ENCODE measurements around the gene INSC. TPM values are rescaled to one million over a fixed set of nuclear protein-coding genes. Genes with fewer than 3 reads are reported as not detected.

Gene INSC
- total and polyA plus RNA-seq, 2 of the 4 experiments (the other 2 are of a cell fraction), result 0.53 to 1.4 TPM

GRCh38 chr11:15217416-15217815, 102.7 kb downstream of the INSC start:
- in situ Hi-C loops (cut with MboI; ENCODE audit: low sequenced_read_pairs), result no loop called here
- Histone ChIP-seq H4K20me1 (ENCODE audit: insufficient read depth, low read length) (no peaks in the 10 kb centered on the region), H3K18ac (ENCODE audit: low read depth, low read length) (no peak overlapping the region), H2AK5ac (ENCODE audit: low read depth, low read length) (no peak overlapping the region), H2AFZ (replicated peaks; ENCODE audit: low read length, poor library complexity) (no peak overlapping the region), H2BK20ac (ENCODE audit: low read depth, low read length) (no peak overlapping the region), H2BK120ac (ENCODE audit: low read depth, low read length) (no peak overlapping the region), H3K79me1 (ENCODE audit: low read depth in 1 of 2, low read length in 2 of 2) (no peaks in the 10 kb centered on the region), H2BK15ac (ENCODE audit: low read depth, low read length) (no peak overlapping the region), H3K9ac (ENCODE audit: low read depth, low read length) (no peak overlapping the region), H3K14ac (replicated peaks; ENCODE audit: low read depth, low read length) (no peak overlapping the region), H3K27me3 (ENCODE audit: control insufficient read depth, insufficient read depth, low read length) (peaks cover 2% of the 10 kb centered on the region), H3K4me1 (ENCODE audit: control insufficient read depth, insufficient read depth, low read length) (no peaks in the 10 kb centered on the region), H3K56ac (ENCODE audit: extremely low read depth, insufficient read depth, low read length) (no peak overlapping the region), H4K8ac (ENCODE audit: low read depth in 2 of 2, low read length in 2 of 2) (no peak overlapping the region), H4K91ac (ENCODE audit: insufficient read depth, low read depth, low read length) (no peak overlapping the region), H3K4ac (ENCODE audit: low read depth, low read length) (no peak overlapping the region), H3K4me3 (ENCODE audit: insufficient read depth, low read depth, low read length) (no peak overlapping the region), H3K36me3 (ENCODE audit: control insufficient read depth, insufficient read depth, low read length) (no peaks in the 10 kb centered on the region), H3K4me2 (ENCODE audit: low read depth, low read length) (no peak overlapping the region), H3K9me3 (ENCODE audit: control insufficient read depth, insufficient read depth, low read length) (no peaks in the 10 kb centered on the region), H3K23ac (ENCODE audit: low read depth, low read length) (no peak overlapping the region), H3K9me1 (ENCODE audit: insufficient read depth, low read length) (peaks cover 3% of the 10 kb centered on the region; the same call in 1 of the 2 replicates), H2BK5ac (ENCODE audit: low read depth, low read length, poor library complexity, severe bottlenecking) (no peak overlapping the region), H3K27ac (ENCODE audit: insufficient read depth, low read length) (no peak overlapping the region), H4K5ac (ENCODE audit: low read depth, low read length) (no peak overlapping the region), H2AK9ac (replicated peaks; ENCODE audit: low read depth, low read length, poor library complexity) (no peak overlapping the region)
- POLR2A ChIA-PET (ENCODE audit: unreplicated experiment), result no interaction called here
- no peak for DNase-seq
- CTCF ChIA-PET, result interaction anchor here (0.6 kb wide), 1 partner anchor 378 kb away, joined by 3 read pairs; no protein-coding TSS in a partner anchor
- WGBS, 2 experiments (ENCODE audit: extremely low coverage in 2 of 2, insufficient read length in 1 of 2), result no CpG with 5 or more reads among the region's 4 CpGs
- no TSS peak for BruUV-seq (replicated peaks)
- no peak for ATAC-seq (ENCODE audit: low read depth)
- intact Hi-C loops (cut with micrococcal nuclease), result no loop called here
- dilution Hi-C loops (cut with HindIII; ENCODE audit: low sequenced_read_pairs, unreplicated experiment), result no loop called here
- TF ChIP-seq RCOR1 (IDR thresholded peaks at IDR 0.05; ENCODE audit: insufficient replicate concordance, low read length) (no peak), NFE2L2 (IDR thresholded peaks at IDR 0.05; ENCODE audit: low read depth, low read length) (no peak), CTCF (conservative IDR thresholded peaks at IDR 0.05; ENCODE audit: low read depth, low read length) (no peak), RAD21 (IDR thresholded peaks at IDR 0.05; ENCODE audit: low read length) (no peak), MAZ (IDR thresholded peaks at IDR 0.05; ENCODE audit: borderline replicate concordance, low read depth, low read length) (no peak), BHLHE40 (IDR thresholded peaks at IDR 0.05; ENCODE audit: low read depth, low read length) (no peak), CHD1 (IDR thresholded peaks at IDR 0.05; ENCODE audit: low read depth, low read length) (no peak), ELK1 (IDR thresholded peaks at IDR 0.05; ENCODE audit: borderline replicate concordance, low read depth, low read length) (no peak), MAFK (IDR thresholded peaks at IDR 0.05; ENCODE audit: low read depth, low read length) (no peak), RFX5 (IDR thresholded peaks at IDR 0.05; ENCODE audit: low read depth, low read length) (no peak), SMC3 (IDR thresholded peaks at IDR 0.05; ENCODE audit: low read depth, low read length) (no peak)
